TTC549 (cell line): Measurements from ENCODE around the gene DAPK2.

ENCODE experiments used
- FAIRE-seq: peaks from 2 replicates; lab custom pipeline; 2012; peaks lifted over from hg19 to GRCh38; lab: Jason Lieb, UNC

DAPK2 gene

DNA sequence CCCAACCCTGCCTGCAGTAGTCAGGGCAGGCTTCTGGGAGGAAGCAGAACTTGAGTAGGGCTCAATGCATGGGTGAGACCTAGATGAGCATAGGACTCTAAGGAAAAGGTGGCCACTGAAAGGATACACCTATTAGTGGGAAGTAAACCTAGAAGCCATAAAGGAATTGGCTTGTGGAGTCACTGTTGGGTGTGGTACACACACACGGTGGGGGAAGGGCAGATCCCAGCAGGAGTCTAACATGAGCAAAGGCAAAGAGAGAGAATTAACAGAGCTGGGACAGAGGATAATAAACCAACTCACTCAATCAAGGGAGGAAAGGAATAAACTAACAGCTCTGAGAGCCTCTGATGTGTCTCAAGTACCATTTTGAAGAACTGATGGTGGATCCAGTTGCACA is 23.1 kb downstream of the DAPK2 start:
- no peak for FAIRE-seq

- no peak for FAIRE-seq
These were observed 23.7 kb downstream of the DAPK2 start for GRCh38 chr15:64022571-64022970.

- no peak for FAIRE-seq
These were observed 26.5 kb downstream of the DAPK2 start for GRCh38 chr15:64019764-64020163.

DNA sequence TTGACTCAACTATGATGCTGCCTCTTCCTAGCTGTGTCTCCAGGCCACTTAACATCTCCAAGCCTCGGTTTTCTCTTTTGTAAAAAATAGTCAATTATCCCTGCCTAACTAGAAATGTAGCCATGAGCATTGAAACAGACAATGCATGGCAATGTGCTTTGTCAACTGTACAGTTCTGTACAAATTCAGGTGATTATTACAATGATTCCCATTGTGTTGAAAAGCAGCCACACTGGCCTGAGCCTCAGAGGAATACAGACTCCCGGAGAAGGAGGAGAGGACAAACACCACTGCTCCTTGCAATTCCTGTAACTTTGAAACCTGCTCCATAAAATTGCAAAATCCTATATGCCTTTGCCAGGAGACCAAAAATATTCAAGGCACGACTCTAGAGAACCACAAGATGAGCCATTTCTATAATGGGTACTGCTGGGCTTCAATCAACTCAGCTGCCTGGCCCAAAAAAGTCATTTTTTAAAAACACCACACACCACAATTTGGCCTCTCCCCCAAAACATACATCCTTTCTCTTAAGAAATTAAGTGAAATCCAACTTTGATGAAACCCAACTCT is 28.6 kb downstream of the DAPK2 start:
- no peak for FAIRE-seq

- no peak for FAIRE-seq
These were observed 29.1 kb downstream of the DAPK2 start for GRCh38 chr15:64017082-64017588.

DNA sequence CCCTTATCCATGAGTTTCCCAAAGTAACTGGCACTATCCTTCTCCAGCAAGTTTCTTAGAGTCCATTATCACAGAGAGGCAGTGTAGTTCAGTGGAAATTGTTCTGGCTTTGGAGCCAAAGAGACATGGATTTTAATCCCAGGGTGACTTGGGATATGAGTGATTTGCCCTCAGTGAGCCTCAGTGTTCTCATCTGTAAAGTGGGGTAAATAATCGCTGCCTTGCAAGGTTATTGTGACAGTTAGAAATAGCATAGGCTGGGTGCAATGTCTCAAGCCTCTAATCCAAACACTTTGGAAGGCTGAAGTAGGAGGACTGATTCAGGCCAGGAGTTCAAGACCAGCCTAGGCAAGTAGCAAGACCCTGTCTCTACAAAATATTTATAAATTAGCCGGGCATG is 30.0 kb downstream of the DAPK2 start:
- FAIRE-seq, result no peak

- no peak for FAIRE-seq
These were observed 31.3 kb downstream of the DAPK2 start for GRCh38 chr15:64014995-64015394.

DNA sequence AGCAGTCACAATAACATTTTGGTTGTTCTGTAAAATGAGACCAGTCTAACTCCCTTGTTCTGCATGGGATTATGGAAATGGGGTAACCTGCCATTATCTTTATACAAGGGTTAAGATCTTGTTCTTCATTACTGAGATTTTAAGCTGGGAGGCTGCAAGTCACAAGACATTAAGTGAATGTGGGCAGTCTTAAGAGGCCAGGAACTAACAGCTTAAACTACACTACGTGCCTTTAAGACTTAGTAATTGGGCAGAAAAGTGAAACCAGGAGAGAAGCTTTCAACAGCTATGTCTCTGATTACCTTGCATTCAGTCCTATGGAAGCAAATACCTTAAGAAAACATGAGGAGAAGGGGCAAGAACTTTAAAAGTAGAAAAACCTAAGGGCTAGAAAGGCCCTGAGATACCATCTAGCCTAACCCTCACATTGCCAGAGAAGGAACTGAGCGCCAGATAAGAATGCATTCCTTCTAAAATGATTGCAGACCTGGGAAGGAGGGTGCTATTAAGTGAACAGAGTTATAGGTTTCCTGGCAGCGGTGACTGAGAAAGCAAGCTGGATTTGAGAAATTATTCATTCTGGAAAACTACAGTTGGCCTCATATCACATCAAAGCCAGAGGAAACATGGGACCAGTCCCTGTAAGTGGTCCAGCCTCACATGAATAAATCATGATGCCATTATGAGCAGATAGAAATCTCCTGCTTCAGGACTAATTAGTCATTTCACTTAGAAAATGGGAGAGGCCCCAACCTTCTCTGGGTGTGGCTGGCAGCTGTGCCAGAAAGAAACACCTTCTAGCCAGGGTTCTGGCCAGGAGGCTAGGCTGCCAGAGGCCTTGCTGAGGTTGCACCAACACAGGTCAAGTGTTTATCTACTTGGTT is 32.9 kb downstream of the DAPK2 start:
- FAIRE-seq, result no peak

- no peak for FAIRE-seq
These were observed 34.5 kb downstream of the DAPK2 start for GRCh38 chr15:64011736-64012135.

GRCh38 chr15:64010719-64011118 is 35.6 kb downstream of the DAPK2 start:
- no peak for FAIRE-seq

GRCh38 chr15:64009798-64010261 is 36.5 kb downstream of the DAPK2 start:
- no peak for FAIRE-seq

GRCh38 chr15:64009241-64009640 is 37.0 kb downstream of the DAPK2 start:
- no peak for FAIRE-seq

DNA sequence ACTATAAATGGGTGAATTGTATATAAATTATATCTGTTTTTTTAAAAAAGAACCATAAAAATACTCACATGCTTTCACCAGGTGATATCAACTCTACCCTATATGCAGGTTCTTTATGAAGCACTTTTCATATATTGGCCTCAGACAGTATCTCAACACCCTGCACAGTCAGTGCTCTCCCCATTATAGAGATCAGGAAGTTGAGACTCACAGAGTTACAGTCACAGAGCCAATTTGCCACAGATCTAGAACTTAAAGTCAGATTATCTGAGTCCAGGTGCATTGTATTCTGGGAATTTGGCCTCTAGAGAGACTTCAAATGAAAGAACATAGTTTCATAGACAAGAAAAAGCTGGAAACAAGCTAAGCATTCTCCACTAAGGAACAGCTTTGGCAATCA is 38.1 kb downstream of the DAPK2 start:
- no peak for FAIRE-seq

- no peak for FAIRE-seq
These were observed 39.6 kb downstream of the DAPK2 start for GRCh38 chr15:64006642-64007041.

DNA sequence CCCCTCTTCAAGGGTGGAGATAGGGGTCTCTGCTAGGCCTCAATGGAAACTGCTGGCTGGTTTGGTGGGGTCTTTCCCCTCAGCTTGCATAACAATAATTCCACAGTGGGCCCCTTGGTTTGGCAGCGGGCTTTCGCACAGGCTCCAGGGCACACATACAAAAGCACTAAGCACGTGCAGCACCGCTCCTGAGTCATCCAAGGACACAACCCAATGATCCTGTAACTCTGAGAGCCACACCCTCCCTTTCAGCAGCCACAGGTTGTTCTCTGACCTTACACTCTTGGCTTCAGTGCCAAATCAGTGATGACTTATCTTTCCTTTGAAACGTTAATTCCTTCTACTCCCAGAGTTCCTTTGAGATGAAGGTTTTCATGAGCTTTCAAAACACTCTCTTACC is 41.7 kb downstream of the DAPK2 start:
- FAIRE-seq, result no peak

- no peak for FAIRE-seq
These were observed 42.2 kb downstream of the DAPK2 start for GRCh38 chr15:64004056-64004455.

GRCh38 chr15:64003182-64003581 is 43.1 kb downstream of the DAPK2 start:
- FAIRE-seq, result no peak

- no peak for FAIRE-seq
These were observed 45.1 kb downstream of the DAPK2 start for GRCh38 chr15:64001148-64001547.

- no peak for FAIRE-seq
These were observed 45.9 kb downstream of the DAPK2 start for GRCh38 chr15:64000183-64000951.

GRCh38 chr15:63999177-63999576 is 47.1 kb downstream of the DAPK2 start:
- no peak for FAIRE-seq

DNA sequence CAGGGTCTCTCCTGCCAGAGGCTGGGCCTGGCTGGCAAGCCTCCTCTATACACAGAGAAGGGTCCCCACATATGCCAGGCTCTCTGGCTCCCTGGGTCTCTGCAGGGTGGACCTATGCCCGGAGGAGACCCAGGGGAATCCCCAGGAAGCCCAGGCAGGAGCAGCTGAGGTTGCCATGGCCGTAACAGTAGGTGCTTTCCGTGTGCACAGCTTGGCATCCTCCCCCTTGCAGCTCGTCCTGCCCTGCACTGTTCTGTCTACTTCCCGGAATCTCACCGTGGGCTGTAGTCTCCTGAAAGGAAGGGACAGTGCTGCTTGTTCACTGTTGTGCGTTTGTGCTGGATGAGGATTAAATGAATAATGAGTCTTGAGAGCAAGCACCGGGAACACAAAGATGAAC is 47.8 kb downstream of the DAPK2 start:
- FAIRE-seq, result no peak

DNA sequence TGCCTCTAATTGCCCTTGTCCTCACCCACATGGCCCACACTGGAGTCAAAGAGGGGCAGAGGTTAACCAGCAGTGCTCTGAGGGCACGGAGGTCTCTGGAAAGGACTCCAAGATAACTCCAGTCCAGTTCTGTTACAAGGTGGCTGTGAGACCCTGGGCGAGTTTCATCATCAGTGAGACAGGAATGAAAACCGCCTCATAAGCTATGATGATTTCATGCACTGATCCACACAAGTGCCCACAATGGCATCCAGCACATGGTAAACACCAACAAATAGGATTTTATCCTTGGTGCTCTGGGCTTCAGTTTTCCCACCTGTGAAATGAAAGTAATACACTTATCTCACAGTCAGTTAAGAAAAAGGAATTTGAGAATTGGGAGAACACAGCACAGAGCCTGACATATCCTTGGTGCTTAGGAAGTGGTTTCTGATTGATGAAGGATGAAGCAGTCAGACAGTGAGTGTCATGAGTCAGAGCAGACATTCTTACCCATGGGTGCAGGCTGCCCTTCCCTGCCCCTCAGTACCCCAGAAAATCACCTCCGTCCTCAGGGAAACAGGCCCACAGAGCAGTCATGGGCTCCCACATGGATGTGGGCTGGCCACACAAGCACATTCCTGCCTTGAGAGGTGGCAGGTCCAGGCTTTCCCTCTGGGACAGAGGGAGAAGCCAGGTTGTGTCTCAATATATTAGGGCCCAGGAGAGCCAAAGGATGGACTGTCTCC is 48.4 kb downstream of the DAPK2 start:
- no peak for FAIRE-seq
